Middle frontal gyrus (tissue), 1 donor: ENCODE data around the gene REXO5.
"Not testable (repeated sequence)": the region's sequence is repeated elsewhere in the genome, so short reads cannot be mapped to it uniquely, and the experiment has no call there.

Source experiments
- DNase-seq: peaks from one replicate; pipeline ENCODE4 v3.0.0-alpha.2; 2015; ENCODE audit warnings: low spot score; ENCODE audit errors: extremely low spot score

The REXO5 gene

GRCh38 chr16:20849589-20850390 lies 43.5 kb downstream of the REXO5 start:
- peak; percentile 67 for DNase-seq

- no peak for DNase-seq
Observed at GRCh38 chr16:20850981-20851380, 44.7 kb downstream of the REXO5 start.

GRCh38 chr16:20851601-20852000 lies 45.3 kb downstream of the REXO5 start:
- DNase-seq: no peak

- DNase-seq: no peak
Observed at GRCh38 chr16:20853143-20853542, 46.8 kb downstream of the REXO5 start.

- DNase-seq: no peak
Observed at GRCh38 chr16:20853981-20854620, 47.8 kb downstream of the REXO5 start.

GRCh38 chr16:20854963-20855362 lies 48.6 kb downstream of the REXO5 start:
- DNase-seq: no peak

- DNase-seq: no peak
Observed at GRCh38 chr16:20857281-20857680, 51.0 kb downstream of the REXO5 start.

- no peak for DNase-seq
Observed at GRCh38 chr16:20859229-20859628, 52.9 kb downstream of the REXO5 start.

- no peak for DNase-seq
Observed at GRCh38 chr16:20859699-20860098, 53.4 kb downstream of the REXO5 start.

- DNase-seq: no peak
Observed at GRCh38 chr16:20860361-20860760, 54.0 kb downstream of the REXO5 start.

GRCh38 chr16:20860995-20861394 lies 54.7 kb downstream of the REXO5 start:
- not testable (repeated sequence) for DNase-seq

- no peak for DNase-seq
Observed at GRCh38 chr16:20862162-20862960, 56.0 kb downstream of the REXO5 start.

- DNase-seq: not testable (repeated sequence)
Observed at GRCh38 chr16:20864376-20864775, 58.0 kb downstream of the REXO5 start.

- no peak for DNase-seq
Observed at GRCh38 chr16:20865420-20866131, 59.2 kb downstream of the REXO5 start.

GRCh38 chr16:20866145-20866772 lies 59.9 kb downstream of the REXO5 start:
- DNase-seq: no peak

- DNase-seq: no peak
Observed at GRCh38 chr16:20866801-20867200, 60.5 kb downstream of the REXO5 start.

GRCh38 chr16:20867585-20867984 lies 61.3 kb downstream of the REXO5 start:
- DNase-seq: no peak

- DNase-seq: peak; percentile 59
Observed at GRCh38 chr16:20868890-20869289, 62.6 kb downstream of the REXO5 start.

- DNase-seq: no peak
Observed at GRCh38 chr16:20870122-20870820, 63.9 kb downstream of the REXO5 start.

- DNase-seq: no peak
Observed at GRCh38 chr16:20871258-20871657, 64.9 kb downstream of the REXO5 start.
